BLaER1 treated with 17β-estradiol and CSF1 and Interleukin-3, amounts not matched to agents 10 nM and 100 nM (cell line): ENCODE data around the gene CDYL.

Experiments used
- H3K27ac ChIP-seq, 11 experiments: shearing (Covaris generic); formaldehyde crosslinking; 2 replicates each; pipeline ENCODE4 v1.8.1; 2022
- H3K27me3 ChIP-seq, 11 experiments: shearing (Covaris generic); formaldehyde crosslinking; 2 replicates each; pipeline ENCODE4 v1.8.1; 2022
- H3K36me3 ChIP-seq, 11 experiments: shearing (Covaris generic); formaldehyde crosslinking; 2 replicates each; pipeline ENCODE4 v1.8.1; 2022
- H3K4me1 ChIP-seq, 10 experiments: shearing (Covaris generic); formaldehyde crosslinking; 2 replicates each; pipeline ENCODE4 v1.8.1; 2022
- H3K4me2 ChIP-seq, 11 experiments: shearing (Covaris generic); formaldehyde crosslinking; 2 replicates each; pipeline ENCODE4 v1.8.1; 2022
- H3K4me3 ChIP-seq, 10 experiments: shearing (Covaris generic); formaldehyde crosslinking; 2 replicates each; pipeline ENCODE4 v1.8.1; 2022
- H3K9ac ChIP-seq, 11 experiments: shearing (Covaris generic); formaldehyde crosslinking; 2 replicates each; pipeline ENCODE4 v1.8.1; 2022
- H3K9me3 ChIP-seq, 11 experiments: shearing (Covaris generic); formaldehyde crosslinking; replicated peaks in 1 of 11; 2 replicates each; pipeline ENCODE4 v1.8.1; 2022
- H4K20me1 ChIP-seq, 11 experiments: shearing (Covaris generic); formaldehyde crosslinking; 2 replicates each; pipeline ENCODE4 v1.8.1; 2022
- Cebpa-rat ChIP-seq, 11 experiments: shearing (Covaris generic); IDR thresholded peaks; 2 replicates each; pipeline ENCODE4 v1.8.1; 2022

The CDYL gene

GRCh38 chr6:4961322-4962168, 185.3 kb downstream of the CDYL start:
- H3K36me3 ChIP-seq: peaks cover 0 to 6% (median 2%) of the 10 kb centered on the region in 11 experiments; a peak in 9 of 22 replicates
- H3K27ac ChIP-seq: no peak overlapping the region
- TF ChIP-seq Cebpa-rat (IDR thresholded peaks at IDR 0.05): no peak
- H4K20me1 ChIP-seq: no peaks in the 10 kb centered on the region
- H3K4me2 ChIP-seq: no peak overlapping the region
- no peaks in the 10 kb centered on the region for H3K9me3 ChIP-seq
- no peaks in the 10 kb centered on the region for H3K27me3 ChIP-seq
- H3K4me3 ChIP-seq: no peak overlapping the region
- H3K4me1 ChIP-seq: peaks cover 0 to 6% (median 0%) of the 10 kb centered on the region in 10 experiments; a peak in 1 of 20 replicates
- H3K9ac ChIP-seq: no peak overlapping the region

DNA sequence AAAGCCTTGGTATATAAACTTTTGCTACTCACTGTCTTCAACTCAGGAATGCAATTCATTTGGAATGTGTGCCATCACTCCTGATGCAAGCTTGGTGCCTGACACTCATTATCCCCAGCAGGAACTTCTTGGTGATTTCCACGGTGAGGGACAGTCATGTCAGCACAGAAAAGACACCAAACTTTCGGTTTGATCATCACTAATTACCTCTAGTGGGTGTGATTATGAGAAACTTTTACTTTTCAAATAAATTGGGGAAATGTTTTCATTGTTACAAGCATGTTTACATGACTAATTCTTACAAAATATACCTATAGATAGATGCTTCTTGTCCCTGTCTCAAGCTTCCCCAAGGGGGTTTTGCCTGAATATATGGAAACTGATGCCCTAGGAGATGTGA, 186.7 kb downstream of the CDYL start:
- no peaks in the 10 kb centered on the region for H3K36me3 ChIP-seq
- H4K20me1 ChIP-seq: no peaks in the 10 kb centered on the region
- no peaks in the 10 kb centered on the region for H3K9me3 ChIP-seq
- TF ChIP-seq Cebpa-rat (IDR thresholded peaks at IDR 0.05): no peak
- no peak overlapping the region for H3K9ac ChIP-seq
- no peak overlapping the region for H3K4me2 ChIP-seq
- no peak overlapping the region for H3K4me3 ChIP-seq
- no peak overlapping the region for H3K27ac ChIP-seq
- H3K27me3 ChIP-seq: no peaks in the 10 kb centered on the region
- peaks cover 0 to 6% (median 0%) of the 10 kb centered on the region in 10 experiments; a peak in 1 of 20 replicates for H3K4me1 ChIP-seq

DNA sequence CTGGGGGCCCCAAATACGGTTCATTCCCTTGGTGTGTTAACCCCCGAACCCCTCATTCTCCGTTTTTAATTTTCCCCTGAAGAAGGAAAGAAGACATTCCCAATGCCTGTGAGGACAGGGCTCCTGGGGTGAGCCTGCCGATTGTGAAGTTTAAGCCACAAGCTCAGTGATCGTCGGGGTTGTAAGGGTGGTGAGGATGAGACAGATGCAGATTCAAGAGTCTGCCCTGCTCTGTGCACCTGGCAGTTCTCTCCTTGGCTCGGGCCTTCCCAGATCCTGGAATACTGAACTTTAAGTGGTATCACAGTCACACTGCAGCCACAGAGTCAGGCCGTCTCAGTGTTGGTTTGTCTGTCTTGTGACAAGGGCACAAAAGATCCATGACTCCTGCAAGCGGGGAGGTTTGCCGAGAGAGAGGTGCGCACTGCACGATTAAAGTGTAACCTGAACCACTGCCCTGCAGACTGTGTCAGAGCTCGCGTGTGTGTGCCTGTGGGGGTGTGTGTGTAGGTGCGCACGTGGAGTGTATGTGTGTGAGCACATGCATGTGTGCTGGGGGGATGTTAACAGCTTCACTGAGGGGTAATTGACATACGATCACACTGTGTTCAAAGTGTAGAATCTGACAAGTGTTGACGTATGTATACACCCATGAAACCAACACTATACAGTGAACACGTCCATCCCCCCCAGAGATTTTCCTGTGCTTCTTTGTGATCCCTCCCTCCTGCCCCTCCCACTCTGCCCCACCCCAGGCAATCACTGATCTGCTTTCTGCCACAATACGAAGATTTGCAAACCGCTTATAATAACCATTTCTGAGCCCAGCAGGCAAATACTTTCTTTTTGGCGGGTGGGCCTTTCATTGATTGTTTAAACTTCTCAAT, 188.7 kb downstream of the CDYL start:
- no peaks in the 10 kb centered on the region for H3K27me3 ChIP-seq
- H3K4me1 ChIP-seq: peaks cover 0 to 6% (median 0%) of the 10 kb centered on the region in 10 experiments; a peak in 1 of 20 replicates
- no peak overlapping the region for H3K9ac ChIP-seq
- no peak for TF ChIP-seq Cebpa-rat (IDR thresholded peaks at IDR 0.05)
- H3K36me3 ChIP-seq: no peaks in the 10 kb centered on the region
- no peak overlapping the region for H3K4me3 ChIP-seq
- H3K27ac ChIP-seq: no peak overlapping the region
- H3K4me2 ChIP-seq: no peak overlapping the region
- H3K9me3 ChIP-seq: no peaks in the 10 kb centered on the region
- H4K20me1 ChIP-seq: no peaks in the 10 kb centered on the region

DNA sequence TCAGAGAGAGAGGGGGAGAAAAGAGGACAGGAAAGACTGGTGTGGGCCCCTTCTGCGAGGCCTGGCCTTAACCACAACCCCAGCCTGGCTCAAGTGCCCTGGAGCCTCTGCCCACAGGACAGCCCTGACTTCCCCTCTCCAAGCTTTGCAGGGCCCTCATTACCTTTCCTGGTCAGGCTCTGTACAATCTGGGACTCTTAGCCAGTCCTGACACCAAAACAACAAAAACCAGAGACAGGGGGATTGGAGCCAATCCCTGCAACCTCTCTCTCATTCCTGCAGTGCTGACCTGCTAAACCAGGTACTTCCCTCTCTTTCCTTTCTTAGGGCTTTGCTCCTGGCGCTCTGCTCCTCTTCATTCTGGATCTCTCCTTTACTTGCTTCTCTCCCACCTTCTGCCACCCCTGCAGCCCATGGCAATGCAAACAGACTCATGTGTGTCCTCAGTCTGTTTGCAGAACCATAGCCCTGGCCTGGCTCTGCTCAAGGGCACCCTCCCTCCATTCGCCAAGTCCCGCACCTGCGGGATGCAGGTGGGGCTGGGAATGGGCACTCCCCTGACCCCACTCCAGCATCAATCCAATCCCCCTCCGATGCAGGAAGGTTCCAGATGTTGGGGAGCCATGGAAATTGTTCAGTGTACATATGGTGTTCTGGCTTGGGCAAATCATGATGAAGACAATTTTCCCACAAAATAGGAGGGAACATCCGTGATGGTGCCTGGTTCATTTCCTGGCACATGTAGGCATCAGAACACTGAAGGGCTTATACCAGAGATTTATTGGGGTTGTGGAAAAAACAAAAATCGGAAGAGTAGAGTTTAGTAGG, 189.6 kb downstream of the CDYL start:
- Histone ChIP-seq H3K9ac (no peak overlapping the region), H3K36me3 (no peaks in the 10 kb centered on the region), H3K9me3 (no peaks in the 10 kb centered on the region), H3K4me2 (no peak overlapping the region), H4K20me1 (no peaks in the 10 kb centered on the region), H3K27me3 (no peaks in the 10 kb centered on the region), H3K27ac (no peak overlapping the region), H3K4me1 (peaks cover 0 to 6% (median 0%) of the 10 kb centered on the region in 10 experiments; a peak in 1 of 20 replicates), H3K4me3 (no peak overlapping the region)
- no peak for TF ChIP-seq Cebpa-rat (IDR thresholded peaks at IDR 0.05)

- Histone ChIP-seq H3K27me3 (no peaks in the 10 kb centered on the region), H3K9ac (no peak overlapping the region), H3K27ac (no peak overlapping the region), H3K9me3 (no peaks in the 10 kb centered on the region), H3K4me3 (no peak overlapping the region), H4K20me1 (no peaks in the 10 kb centered on the region), H3K36me3 (no peaks in the 10 kb centered on the region), H3K4me2 (no peak overlapping the region), H3K4me1 (peaks cover 0 to 6% (median 0%) of the 10 kb centered on the region in 10 experiments; a peak in 1 of 20 replicates)
- no peak for TF ChIP-seq Cebpa-rat (IDR thresholded peaks at IDR 0.05)
Measured at GRCh38 chr6:4967301-4968030, 191.3 kb downstream of the CDYL start.

DNA sequence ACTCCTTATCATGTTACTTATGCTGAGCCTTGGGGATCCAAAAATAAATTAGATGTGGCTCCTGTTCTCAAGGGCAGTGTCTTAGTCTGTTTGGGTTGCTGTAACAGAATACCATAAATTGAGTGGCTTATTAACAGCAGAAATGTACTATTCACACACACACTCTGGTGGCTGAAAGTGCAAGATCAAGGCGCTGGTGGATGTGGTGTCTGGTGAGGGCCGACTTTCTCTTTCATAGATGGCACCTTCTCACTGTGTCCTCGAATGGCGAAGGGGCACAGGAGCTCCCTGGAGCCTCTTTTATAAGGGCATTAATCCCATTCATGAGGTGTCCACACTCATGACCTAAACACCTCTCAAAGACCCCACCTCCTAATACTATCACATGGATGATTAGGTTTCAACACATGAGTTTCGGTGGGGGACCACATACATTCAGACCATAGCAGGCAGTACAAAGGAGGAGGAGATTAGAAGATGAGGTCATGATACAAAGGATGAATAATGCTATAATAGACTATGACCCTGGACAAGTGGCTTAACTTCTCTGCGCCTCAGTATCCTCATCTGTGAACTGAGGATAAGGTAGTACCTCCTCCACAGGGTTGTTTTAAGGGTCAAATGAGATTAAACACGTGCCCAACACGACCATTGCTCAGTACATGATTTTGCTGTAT, 193.5 kb downstream of the CDYL start:
- Histone ChIP-seq H3K9me3 (no peaks in the 10 kb centered on the region), H3K4me1 (peaks cover 0 to 6% (median 0%) of the 10 kb centered on the region in 10 experiments; a peak in 1 of 20 replicates), H3K9ac (no peak overlapping the region), H4K20me1 (no peaks in the 10 kb centered on the region), H3K36me3 (no peaks in the 10 kb centered on the region), H3K4me2 (no peak overlapping the region), H3K4me3 (no peak overlapping the region), H3K27ac (no peak overlapping the region), H3K27me3 (no peaks in the 10 kb centered on the region)
- no peak for TF ChIP-seq Cebpa-rat (IDR thresholded peaks at IDR 0.05)

GRCh38 chr6:4970739-4971395, 194.7 kb downstream of the CDYL start:
- H3K9ac ChIP-seq: no peak overlapping the region
- no peak for TF ChIP-seq Cebpa-rat (IDR thresholded peaks at IDR 0.05)
- H4K20me1 ChIP-seq: no peaks in the 10 kb centered on the region
- H3K4me1 ChIP-seq: no peaks in the 10 kb centered on the region
- H3K36me3 ChIP-seq: no peaks in the 10 kb centered on the region
- no peaks in the 10 kb centered on the region for H3K9me3 ChIP-seq
- no peak overlapping the region for H3K27ac ChIP-seq
- no peaks in the 10 kb centered on the region for H3K27me3 ChIP-seq
- H3K4me3 ChIP-seq: no peak overlapping the region
- H3K4me2 ChIP-seq: no peak overlapping the region
